Fibroblast of mammary gland (primary cell): ENCODE results near the gene SLC13A1.

Experiments
- DNase-seq: peaks from one replicate; pipeline ENCODE4 v3.0.0-alpha.2; 2010; ENCODE audit warnings: low read depth
- H3K4me3 ChIP-seq: 2 replicates; pipeline ENCODE4 v1.5.1; 2011; ENCODE audit warnings: low read depth, mild to moderate bottlenecking, low read length, moderate library complexity; ENCODE audit not compliant: control insufficient read depth
- CTCF ChIP-seq: conservative IDR thresholded peaks from 2 replicates; pipeline ENCODE4 v1.5.1; 2011; ENCODE audit warnings: low read depth, low read length, inconsistent platforms; ENCODE audit not compliant: control insufficient read depth, insufficient read depth

Gene SLC13A1

GRCh38 chr7:123211545-123211944 lies 11.8 kb upstream of the SLC13A1 start:
- H3K4me3 ChIP-seq = no peak overlapping the region
- DNase-seq = no peak
- no peak for TF ChIP-seq CTCF

- TF ChIP-seq CTCF = no peak
- no peak for DNase-seq
- H3K4me3 ChIP-seq = no peak overlapping the region
These were observed 11.2 kb upstream of the SLC13A1 start for GRCh38 chr7:123210986-123211385.

GRCh38 chr7:123209786-123210185 lies 10.0 kb upstream of the SLC13A1 start:
- no peak for TF ChIP-seq CTCF

GRCh38 chr7:123208793-123209192 lies 9.0 kb upstream of the SLC13A1 start:
- TF ChIP-seq CTCF = peak; percentile 47
- DNase-seq = peak; percentile 31
- no peak overlapping the region for H3K4me3 ChIP-seq

More at GRCh38 chr7:123209786-123210185, 10.0 kb upstream of the SLC13A1 start:
- H3K4me3 ChIP-seq = no peak overlapping the region
- no peak for DNase-seq

- H3K4me3 ChIP-seq = no peak overlapping the region
- DNase-seq = no peak
- no peak for TF ChIP-seq CTCF
These were observed 4.6 kb upstream of the SLC13A1 start for GRCh38 chr7:123204206-123204835.

- H3K4me3 ChIP-seq = no peak overlapping the region
- no peak for DNase-seq
- TF ChIP-seq CTCF = no peak
These were observed 2.1 kb upstream of the SLC13A1 start for GRCh38 chr7:123201901-123202300.
